GM23338 (cell line): ENCODE measurements around the gene GIMAP4. TPM values are rescaled to one million over a fixed set of nuclear protein-coding genes. Genes with fewer than 3 reads are reported as not detected.

ENCODE experiments used
- ATAC-seq: fragments of 200-7000 bp; cut with Tn5 transposase; 3 replicates; pipeline ENCODE4 v1.9.1; 2020
- DNase-seq: peaks from one replicate; pipeline ENCODE4 v3.0.0-alpha.2; 2015; ENCODE audit warnings: low spot score
- H2AFZ ChIP-seq: fragments of 200-600 bp; sonication (generic); 2 replicates; pipeline ENCODE4 v1.8.0; 2016; ENCODE audit warnings: antibody characterized with exemption, mild to moderate bottlenecking, moderate library complexity
- H3F3A ChIP-seq: fragments of 200-600 bp; sonication (generic); replicated peaks from 2 replicates; pipeline ENCODE4 v1.8.0; 2017; ENCODE audit warnings: antibody characterized with exemption, mixed run types, low read depth
- H3K27ac ChIP-seq: fragments of 200-600 bp; sonication (generic); 2 replicates; pipeline ENCODE4 v1.6.1; 2016; ENCODE audit warnings: low read depth
- H3K27me3 ChIP-seq: fragments of 200-600 bp; sonication (generic); 2 replicates; pipeline ENCODE4 v1.8.0; 2016; ENCODE audit warnings: mild to moderate bottlenecking, mixed run types, moderate library complexity; ENCODE audit not compliant: insufficient read depth
- H3K36me3 ChIP-seq: fragments of 200-600 bp; sonication (generic); 2 replicates; pipeline ENCODE4 v1.8.0; 2016; ENCODE audit warnings: mild to moderate bottlenecking; ENCODE audit not compliant: insufficient read depth
- H3K4me1 ChIP-seq: fragments of 200-600 bp; sonication (generic); 2 replicates; pipeline ENCODE4 v1.8.0; 2016; ENCODE audit warnings: mild to moderate bottlenecking, moderate library complexity; ENCODE audit not compliant: insufficient read depth
- H3K4me2 ChIP-seq: fragments of 200-600 bp; sonication (generic); 2 replicates; pipeline ENCODE4 v1.7.1; 2017; ENCODE audit warnings: mixed run types
- H3K4me3 ChIP-seq: fragments of 200-600 bp; sonication (generic); 2 replicates; pipeline ENCODE4 v1.6.1; 2016; ENCODE audit warnings: mixed run types
- H3K79me2 ChIP-seq: fragments of 200-600 bp; sonication (generic); replicated peaks from 2 replicates; pipeline ENCODE4 v1.8.0; 2017; ENCODE audit warnings: mild to moderate bottlenecking; ENCODE audit not compliant: insufficient read depth
- H3K9me2 ChIP-seq: fragments of 200-600 bp; sonication (generic); 2 replicates; pipeline ENCODE4 v1.8.0; 2017; ENCODE audit not compliant: insufficient read depth
- H4K20me1 ChIP-seq: fragments of 200-600 bp; sonication (generic); replicated peaks from 2 replicates; pipeline ENCODE4 v1.8.0; 2017; ENCODE audit warnings: mild to moderate bottlenecking; ENCODE audit not compliant: insufficient read depth
- H3K27ac Mint-ChIP-seq: 2 replicates; pipeline ENCODE4 v1.8.0; 2020; ENCODE audit warnings: inconsistent platforms, mild to moderate bottlenecking, moderate library complexity, mixed read lengths
- H3K27me3 Mint-ChIP-seq: 3 replicates; pipeline ENCODE4 v1.8.0; 2022; ENCODE audit warnings: low read depth, mild to moderate bottlenecking, moderate library complexity, mixed read lengths, inconsistent platforms; ENCODE audit not compliant: insufficient read depth, poor library complexity
- H3K36me3 Mint-ChIP-seq: 3 replicates; pipeline ENCODE4 v1.8.0; 2021; ENCODE audit warnings: low read depth, mild to moderate bottlenecking, inconsistent platforms, moderate library complexity, mixed read lengths
- H3K4me1 Mint-ChIP-seq: 3 replicates; pipeline ENCODE4 v1.8.0; 2020; ENCODE audit warnings: mild to moderate bottlenecking, inconsistent platforms, mixed read lengths
- H3K4me3 Mint-ChIP-seq: 3 replicates; pipeline ENCODE4 v1.8.0; 2021; ENCODE audit warnings: moderate library complexity, mild to moderate bottlenecking, inconsistent platforms, mixed read lengths
- H3K9me3 Mint-ChIP-seq: 3 replicates; pipeline ENCODE4 v1.8.0; 2020; ENCODE audit warnings: moderate library complexity, mild to moderate bottlenecking, inconsistent platforms, mixed read lengths
- CTCF ChIP-seq, 2 experiments: fragments of 200-600 bp in 1 of 2; sonication (generic) in 1 of 2; conservative IDR thresholded peaks; 2 replicates each; pipeline versions ENCODE4 v1.5.1 to v1.6.1; 2016 to 2017; ENCODE audit warnings: antibody characterized with exemption in 2 of 2, low read depth in 2 of 2, mild to moderate bottlenecking in 2 of 2, moderate library complexity in 1 of 2
- EZH2 ChIP-seq: fragments of 200-600 bp; sonication (generic); IDR thresholded peaks from one replicate; pipeline ENCODE4 v1.8.0; 2017; ENCODE audit warnings: antibody characterized with exemption, mild to moderate bottlenecking, low read depth; ENCODE audit not compliant: unreplicated experiment
- JUNB ChIP-seq: IDR thresholded peaks from one replicate; pipeline ENCODE4 v1.6.1; 2016; ENCODE audit warnings: antibody characterized with exemption; ENCODE audit not compliant: unreplicated experiment
- NANOG ChIP-seq: IDR thresholded peaks from 2 replicates; pipeline ENCODE4 v1.6.1; 2016; ENCODE audit warnings: antibody characterized with exemption, borderline replicate concordance
- STAT1 ChIP-seq: IDR thresholded peaks from one replicate; pipeline ENCODE4 v1.6.1; 2016; ENCODE audit warnings: antibody characterized with exemption; ENCODE audit not compliant: unreplicated experiment
- ZNF331 ChIP-seq: fragments of 250-450 bp; sonication (Bioruptor Pico); IDR thresholded peaks from 2 replicates; pipeline ENCODE4 v1.5.0; 2020; ENCODE audit warnings: low read depth, mild to moderate bottlenecking, moderate library complexity
- polyA plus RNA-seq: library from polyadenylated mRNA; unstranded; fragments of >200 nt; fragmentation: Nextera tagmentation; extraction: Ambion mirVana; gene quantifications from 2 replicates; pipeline ENCODE4 v1.2.1, GENCODE V29; 2016
- total RNA-seq: library from RNA; depleted of rRNA; stranded (reverse); fragments of >200 nt; shearing (Covaris generic); gene quantifications from 2 replicates; pipeline ENCODE4 v1.2.3, GENCODE V29; 2014
- TF ChIP-seq, protein P1 (sequence below): IDR thresholded peaks from 2 replicates; pipeline ENCODE4 v1.6.1; 2016; ENCODE audit warnings: antibody characterized with exemption

Gene GIMAP4
- total and polyA plus RNA-seq, 2 experiments from 2014 or later, result not detected

GRCh38 chr7:150524018-150524417, 43.2 kb upstream of the GIMAP4 start (continued):
- no peak for TF ChIP-seq CTCF (conservative IDR thresholded peaks at IDR 0.05; ENCODE audit: low read depth in 2 of 2)

GRCh38 chr7:150531704-150532103, 35.5 kb upstream of the GIMAP4 start:
- Mint-ChIP-seq H3K4me3 (no peak overlapping the region), H3K9me3 (peaks cover 52% of the 10 kb centered on the region), H3K4me1 (no peaks in the 10 kb centered on the region), H3K36me3 (peaks cover 34% of the 10 kb centered on the region; the same call in 2 of the 3 replicates), H3K27ac (no peak overlapping the region), H3K27me3 (peaks cover 2% of the 10 kb centered on the region)
- H3K27ac ChIP-seq, result no peak overlapping the region
- no peaks in the 10 kb centered on the region for H3K79me2 ChIP-seq
- ATAC-seq, result no peak
- no peaks in the 10 kb centered on the region for H3K36me3 ChIP-seq
- H3K27me3 ChIP-seq, result no peaks in the 10 kb centered on the region
- peaks cover 13% of the 10 kb centered on the region for H3K9me2 ChIP-seq
- no peak for DNase-seq
- no peaks in the 10 kb centered on the region for H3F3A ChIP-seq
- no peak overlapping the region for H3K4me2 ChIP-seq
- no peak overlapping the region for H3K4me3 ChIP-seq
- H4K20me1 ChIP-seq, result no peaks in the 10 kb centered on the region
- TF ChIP-seq, protein P1, sequence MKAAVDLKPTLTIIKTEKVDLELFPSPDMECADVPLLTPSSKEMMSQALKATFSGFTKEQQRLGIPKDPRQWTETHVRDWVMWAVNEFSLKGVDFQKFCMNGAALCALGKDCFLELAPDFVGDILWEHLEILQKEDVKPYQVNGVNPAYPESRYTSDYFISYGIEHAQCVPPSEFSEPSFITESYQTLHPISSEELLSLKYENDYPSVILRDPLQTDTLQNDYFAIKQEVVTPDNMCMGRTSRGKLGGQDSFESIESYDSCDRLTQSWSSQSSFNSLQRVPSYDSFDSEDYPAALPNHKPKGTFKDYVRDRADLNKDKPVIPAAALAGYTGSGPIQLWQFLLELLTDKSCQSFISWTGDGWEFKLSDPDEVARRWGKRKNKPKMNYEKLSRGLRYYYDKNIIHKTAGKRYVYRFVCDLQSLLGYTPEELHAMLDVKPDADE, result no peak
- H3K4me1 ChIP-seq, result no peaks in the 10 kb centered on the region
- no peak overlapping the region for H2AFZ ChIP-seq

DNA sequence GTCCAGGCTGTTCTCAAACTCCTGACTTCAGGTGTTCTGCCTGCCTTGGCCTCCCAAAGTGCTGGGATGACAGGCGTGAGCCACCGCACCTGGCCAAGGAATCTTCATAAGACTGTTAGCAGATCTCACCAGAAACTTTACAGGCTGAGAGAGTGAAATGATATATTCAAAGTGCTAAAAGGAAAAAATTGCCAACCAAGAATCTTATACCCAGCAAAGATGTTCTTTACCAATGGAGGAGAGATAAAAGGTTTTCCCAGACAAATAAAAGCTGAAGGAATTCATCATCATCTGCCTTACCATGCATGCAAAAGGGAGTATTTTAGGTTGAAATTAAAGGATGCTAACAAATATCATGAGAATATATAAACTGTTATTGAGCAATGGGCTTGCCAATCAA, 28.9 kb upstream of the GIMAP4 start:
- peaks cover 42% of the 10 kb centered on the region for H3K36me3 Mint-ChIP-seq
- TF ChIP-seq STAT1 (no peak), EZH2 (no peak), ZNF331 (CRISPR knock-in tag) (no peak), JUNB (no peak), NANOG (no peak)
- TF ChIP-seq, protein P1, result no peak
- no peaks in the 10 kb centered on the region for H3K4me1 ChIP-seq
- H3K27ac Mint-ChIP-seq, result no peak overlapping the region
- no peak overlapping the region for H2AFZ ChIP-seq
- H3K9me2 ChIP-seq, result peaks cover 11% of the 10 kb centered on the region
- no peak for ATAC-seq
- no peaks in the 10 kb centered on the region for H3F3A ChIP-seq
- peaks cover 2% of the 10 kb centered on the region for H3K27me3 Mint-ChIP-seq
- DNase-seq, result no peak
- H3K36me3 ChIP-seq, result no peaks in the 10 kb centered on the region; the same call in 1 of the 2 replicates
- no peak overlapping the region for H3K4me3 Mint-ChIP-seq
- H4K20me1 ChIP-seq, result no peaks in the 10 kb centered on the region
- no peaks in the 10 kb centered on the region for H3K27me3 ChIP-seq
- no peaks in the 10 kb centered on the region for H3K79me2 ChIP-seq
- no peak overlapping the region for H3K4me3 ChIP-seq
- no peaks in the 10 kb centered on the region for H3K4me1 Mint-ChIP-seq
- no peak overlapping the region for H3K27ac ChIP-seq
- peaks cover 57% of the 10 kb centered on the region for H3K9me3 Mint-ChIP-seq
- no peak overlapping the region for H3K4me2 ChIP-seq
